HG03520 (cell line): ENCODE results near the gene SMYD3.
A peak's percentile ranks its signal among the peaks of the same experiment; 100 is the strongest.
"Not testable (repeated sequence)": the region's sequence is repeated elsewhere in the genome, so short reads cannot be mapped to it uniquely, and the experiment has no call there.

Experiments used
- ATAC-seq: cut with Tn5 transposase; IDR thresholded peaks from one replicate; pipeline ENCODE4 v1.9.1; 2021; ENCODE audit warnings: mild to moderate bottlenecking, moderate library complexity; ENCODE audit not compliant: unreplicated experiment

SMYD3 gene

DNA sequence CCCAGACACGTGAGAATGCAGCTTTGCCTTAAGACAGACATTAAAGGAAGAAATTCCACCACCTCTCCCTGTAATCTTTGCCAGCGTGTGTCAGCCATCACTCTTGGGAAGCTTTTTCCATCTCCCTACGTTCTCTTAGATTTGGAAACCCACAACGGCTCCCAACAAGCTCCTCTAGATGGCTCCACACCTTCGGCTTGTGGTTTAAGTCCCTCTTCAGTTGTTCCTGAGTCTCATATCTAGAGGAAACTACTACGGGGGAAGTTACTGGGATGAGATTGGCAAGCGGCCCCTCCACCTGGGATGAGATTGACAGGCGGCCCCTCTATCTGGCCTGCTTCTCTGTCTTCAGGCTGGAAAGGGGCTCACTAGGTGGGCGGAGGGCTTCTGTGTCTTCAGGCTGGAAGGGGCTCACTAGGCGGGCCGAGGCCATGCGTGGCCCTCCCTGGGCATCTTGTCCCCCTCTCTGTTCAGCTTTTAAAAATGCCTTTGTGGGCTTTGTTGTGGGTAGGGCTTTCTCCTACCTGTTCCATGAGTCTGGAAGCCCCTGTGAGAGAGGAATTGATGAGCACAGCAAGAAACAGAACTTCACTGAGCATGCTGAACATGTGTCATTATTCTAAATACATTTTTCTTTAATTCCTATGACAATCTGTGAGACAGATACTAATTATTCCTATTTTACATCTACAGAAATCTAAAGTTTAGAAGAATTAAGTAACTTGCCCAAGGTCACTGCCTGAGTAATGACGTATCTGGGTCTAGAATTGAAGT lies 681.8 kb downstream of the SMYD3 start:
- no peak for ATAC-seq

GRCh38 chr1:245823408-245824147 lies 683.5 kb downstream of the SMYD3 start:
- ATAC-seq = no peak

DNA sequence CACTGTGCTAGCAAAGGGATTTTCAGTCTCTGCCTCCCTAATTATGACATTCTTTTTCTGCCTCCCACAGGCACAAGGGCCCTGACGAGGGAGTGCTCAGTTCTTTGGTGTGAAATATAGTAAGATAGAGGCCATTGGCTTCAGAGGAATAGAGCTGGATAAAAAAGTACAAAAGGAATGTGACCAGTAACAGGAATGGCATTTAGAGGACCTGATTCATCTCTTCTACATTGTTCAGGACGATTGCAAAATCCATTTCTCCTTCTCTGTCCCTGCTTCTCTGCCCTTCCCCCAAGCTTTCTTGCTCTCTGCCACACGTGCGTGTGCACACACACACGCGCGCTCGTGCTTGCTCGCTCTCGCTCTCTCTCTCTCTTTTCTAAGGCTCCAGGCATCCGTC lies 684.1 kb downstream of the SMYD3 start:
- ATAC-seq = no peak

- not testable (repeated sequence) for ATAC-seq
Measured at GRCh38 chr1:245818363-245818762, 688.7 kb downstream of the SMYD3 start.

- not testable (repeated sequence) for ATAC-seq
Measured at GRCh38 chr1:245816496-245816895, 690.6 kb downstream of the SMYD3 start.

DNA sequence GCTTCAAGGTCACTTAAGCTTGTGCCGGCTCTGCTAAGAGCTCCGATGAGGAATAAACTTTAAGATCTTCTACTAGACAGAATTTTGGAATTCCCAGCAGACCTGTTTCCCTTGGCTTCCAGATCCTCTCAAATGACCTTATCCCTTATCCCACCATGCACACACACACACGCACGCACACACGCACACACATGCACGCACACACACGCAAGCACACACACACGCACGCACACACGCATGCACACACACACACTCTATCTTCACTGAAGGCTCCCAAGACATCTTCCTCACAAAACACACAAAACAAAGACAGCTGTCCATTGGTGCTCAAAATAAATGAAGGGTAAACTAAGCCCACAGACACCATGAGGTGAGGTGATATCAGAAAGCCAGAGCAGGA lies 692.4 kb downstream of the SMYD3 start:
- no peak for ATAC-seq

GRCh38 chr1:245812278-245812677 lies 694.8 kb downstream of the SMYD3 start:
- no peak for ATAC-seq

DNA sequence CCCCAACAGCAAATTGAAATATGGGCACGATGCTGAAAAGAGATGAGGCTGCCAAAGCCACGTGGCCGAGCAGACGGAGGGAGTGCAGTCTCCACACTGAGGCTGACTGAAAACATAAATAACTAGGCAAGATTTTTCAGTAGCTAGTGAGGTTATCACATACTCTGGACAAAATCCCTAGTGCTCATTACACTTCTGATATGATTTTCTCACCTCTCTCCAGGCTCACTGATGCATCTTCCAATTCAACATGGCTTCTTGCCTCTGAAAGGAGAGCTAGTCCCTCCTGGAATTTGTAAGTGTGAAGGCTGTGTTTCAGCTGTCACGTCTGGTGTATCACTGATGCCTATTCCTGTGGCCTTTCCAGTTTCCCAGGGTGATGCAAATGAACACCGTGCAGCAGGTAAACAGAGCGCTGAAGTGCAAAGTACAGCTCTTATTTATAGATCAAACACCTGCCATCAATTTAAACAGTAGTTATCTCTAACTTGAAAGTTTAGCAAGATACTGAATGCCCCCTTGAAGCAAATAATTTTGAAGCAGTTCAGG lies 696.2 kb downstream of the SMYD3 start:
- no peak for ATAC-seq

- ATAC-seq = no peak
Measured at GRCh38 chr1:245810181-245810769, 696.8 kb downstream of the SMYD3 start.

- no peak for ATAC-seq
Measured at GRCh38 chr1:245809361-245809760, 697.7 kb downstream of the SMYD3 start.

GRCh38 chr1:245807954-245808719 lies 698.9 kb downstream of the SMYD3 start:
- ATAC-seq = no peak

GRCh38 chr1:245807306-245807705 lies 699.8 kb downstream of the SMYD3 start:
- peak; percentile 91 for ATAC-seq

DNA sequence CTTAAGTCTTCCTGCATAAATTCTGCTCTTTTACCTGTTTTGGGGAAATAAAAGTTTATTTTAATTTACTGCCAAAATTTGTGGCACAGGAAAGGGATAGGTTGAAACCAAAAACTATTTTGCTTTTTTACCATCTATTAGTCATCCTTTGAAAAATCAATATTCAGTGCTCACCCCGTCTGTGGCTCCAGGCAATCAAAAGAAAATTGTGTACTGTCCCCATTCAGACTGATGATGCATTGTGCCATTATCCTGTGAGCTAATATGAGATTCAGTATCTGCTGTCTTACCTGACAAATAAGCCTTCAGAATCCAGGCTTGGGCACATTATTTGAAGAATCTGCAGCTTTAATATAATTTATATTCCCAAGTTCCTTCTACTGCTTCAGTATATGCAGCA lies 701.5 kb downstream of the SMYD3 start:
- ATAC-seq = no peak

DNA sequence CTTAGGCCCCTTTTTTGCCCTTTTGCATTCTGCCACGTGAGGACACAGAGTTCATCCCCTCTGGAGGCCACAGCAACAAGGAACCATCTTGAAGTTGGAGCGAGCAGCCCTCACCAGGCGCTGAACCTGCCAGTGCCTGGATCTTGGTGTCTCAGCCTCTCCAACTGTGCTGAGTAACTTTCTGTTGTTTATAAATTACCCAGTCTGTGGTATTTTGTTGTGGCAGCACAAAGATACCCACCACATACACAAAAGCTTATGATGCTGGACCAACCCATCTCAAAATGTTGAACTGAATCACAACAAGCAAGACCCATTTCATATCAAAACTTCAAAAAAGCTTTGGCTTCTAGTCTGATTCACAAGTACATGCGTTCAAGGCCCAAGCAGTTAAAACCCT lies 702.4 kb downstream of the SMYD3 start:
- no peak for ATAC-seq

DNA sequence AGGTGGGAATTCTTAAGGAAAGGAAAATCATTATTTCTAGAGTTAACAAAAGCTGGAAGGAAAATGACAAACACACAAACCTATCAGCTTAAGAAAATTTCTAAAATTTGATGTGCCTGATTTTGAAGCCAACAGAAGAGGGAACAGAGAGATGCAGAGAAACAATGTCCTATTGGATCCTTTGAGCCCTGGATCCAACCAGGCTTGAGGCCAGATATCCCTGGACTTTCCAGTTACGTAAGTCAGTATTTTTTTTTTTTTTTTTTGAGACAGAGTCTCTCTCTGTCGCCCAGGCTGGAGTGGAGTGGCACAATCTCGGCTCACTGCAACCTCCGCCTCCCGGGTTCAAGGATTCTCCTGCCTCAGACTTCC lies 703.4 kb downstream of the SMYD3 start:
- ATAC-seq = no peak

DNA sequence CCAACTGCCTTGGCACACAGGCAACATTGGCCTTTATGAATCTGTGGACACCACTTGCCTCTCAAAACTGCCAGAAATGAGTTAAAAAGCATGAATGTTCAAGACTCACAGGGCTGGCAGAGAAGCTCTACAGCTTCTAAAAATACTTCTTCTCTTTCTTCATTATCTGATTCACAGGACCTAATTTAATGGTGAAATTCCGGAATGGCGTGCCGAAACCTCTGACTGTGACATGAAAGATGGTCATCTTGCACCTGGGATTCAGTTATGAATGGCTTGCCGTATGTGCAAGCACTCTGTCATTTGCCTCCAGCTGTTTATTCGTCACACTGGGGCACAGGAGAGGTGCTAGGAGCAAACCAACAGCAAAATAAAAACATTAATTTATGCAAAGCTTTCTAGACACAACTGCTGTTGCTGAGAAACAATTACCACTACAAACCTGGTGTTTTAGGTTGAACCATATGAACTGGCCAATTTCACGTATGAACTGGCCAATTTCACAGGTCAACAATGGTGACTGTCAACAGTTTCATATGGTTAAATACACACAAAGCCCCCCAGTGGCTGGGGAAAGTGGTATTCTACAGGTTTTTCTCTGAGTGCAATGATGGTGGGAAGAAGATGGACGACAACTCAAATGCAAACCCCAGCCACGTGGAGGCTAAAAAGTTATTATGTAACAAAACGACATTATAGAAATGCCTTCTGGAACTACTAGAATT lies 704.0 kb downstream of the SMYD3 start:
- no peak for ATAC-seq

DNA sequence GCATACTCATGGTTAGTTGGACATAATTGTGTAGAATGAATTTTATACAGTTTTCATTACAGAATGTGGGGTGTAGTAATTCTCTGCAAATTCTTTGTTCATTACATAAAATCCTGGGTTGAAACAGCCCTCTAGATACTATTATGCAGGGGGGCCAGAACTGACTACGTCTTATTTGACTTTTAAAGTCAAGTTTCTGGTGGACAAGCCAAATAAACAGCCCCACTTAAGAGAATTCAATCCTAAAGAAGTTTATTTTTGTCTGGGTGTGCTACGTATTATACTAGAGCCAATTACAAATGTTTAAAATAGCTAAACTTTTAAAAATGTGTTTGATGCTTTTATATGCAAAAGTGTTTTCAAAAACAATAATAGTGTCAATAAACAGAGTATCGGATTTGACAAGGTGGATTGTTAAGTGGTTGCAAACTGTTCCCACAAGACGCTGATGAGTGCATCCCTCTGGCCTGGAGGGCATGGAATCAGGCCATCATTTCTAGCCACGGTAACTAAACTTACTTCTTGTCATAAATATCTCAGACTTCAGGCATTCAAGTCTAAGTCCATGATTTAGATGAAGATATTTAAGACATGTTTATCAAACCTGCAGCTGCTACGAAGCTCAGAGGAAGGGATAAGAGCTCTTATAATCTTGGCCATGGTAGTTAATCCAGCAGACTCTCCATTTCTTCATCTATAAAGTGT lies 706.0 kb downstream of the SMYD3 start:
- no peak for ATAC-seq

DNA sequence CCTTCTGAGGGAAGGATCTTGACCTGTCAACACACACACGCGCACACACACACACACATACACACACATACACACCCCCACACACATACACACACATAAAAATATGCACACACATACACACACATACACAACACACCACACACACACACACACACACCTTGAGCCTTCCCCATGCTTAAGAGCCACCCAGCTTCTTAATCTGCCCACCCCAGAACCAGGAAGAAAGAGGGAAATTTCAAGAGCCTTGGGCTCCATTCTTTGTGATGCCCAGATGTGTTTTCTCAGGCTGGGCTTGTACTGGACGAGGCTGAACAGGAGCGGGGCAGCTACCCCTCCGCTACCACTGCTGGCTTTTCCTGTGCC lies 708.7 kb downstream of the SMYD3 start:
- no peak for ATAC-seq

DNA sequence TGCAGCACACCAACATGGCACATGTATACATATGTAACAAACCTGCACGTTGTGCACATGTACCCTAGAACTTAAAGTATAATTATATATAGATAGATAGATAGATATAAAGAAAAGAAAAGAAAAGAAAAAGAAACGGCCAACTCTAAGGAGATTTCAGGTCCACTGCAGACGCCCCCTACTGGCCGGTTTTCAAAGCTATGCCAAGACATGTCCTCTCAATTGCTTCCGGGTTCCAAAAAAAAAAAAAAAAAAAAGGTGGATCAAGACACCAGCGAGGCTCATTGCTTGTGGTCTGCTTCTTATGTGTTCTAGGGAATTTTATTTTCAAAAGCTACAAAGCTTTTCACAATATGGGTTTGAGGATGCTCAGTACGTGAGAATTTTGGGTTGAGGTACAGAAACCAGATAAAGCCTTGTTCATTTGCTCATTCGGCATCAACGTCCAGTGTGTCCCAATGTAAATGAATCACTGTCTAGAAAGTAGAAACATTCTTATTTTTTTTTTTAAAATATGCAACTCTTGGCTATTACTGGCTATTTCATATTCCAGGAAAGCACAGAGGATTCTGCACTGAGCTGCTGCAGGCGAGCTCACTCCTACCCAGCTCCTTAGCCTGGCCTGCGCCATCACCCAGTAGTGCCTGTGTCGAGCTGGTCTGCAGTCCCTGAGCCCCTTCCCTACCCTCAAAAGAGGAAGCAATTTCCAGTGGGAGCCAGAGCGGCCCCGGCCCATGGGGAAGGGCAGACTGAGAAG lies 709.3 kb downstream of the SMYD3 start:
- no peak for ATAC-seq
